ENCODE measurements around the gene MEIS2. TPM values are rescaled to one million over a fixed set of nuclear protein-coding genes. Genes with fewer than 3 reads are reported as not detected.

The MEIS2 gene
- total RNA-seq, 1 donor from 2014 or later: 41.4 TPM

DNA sequence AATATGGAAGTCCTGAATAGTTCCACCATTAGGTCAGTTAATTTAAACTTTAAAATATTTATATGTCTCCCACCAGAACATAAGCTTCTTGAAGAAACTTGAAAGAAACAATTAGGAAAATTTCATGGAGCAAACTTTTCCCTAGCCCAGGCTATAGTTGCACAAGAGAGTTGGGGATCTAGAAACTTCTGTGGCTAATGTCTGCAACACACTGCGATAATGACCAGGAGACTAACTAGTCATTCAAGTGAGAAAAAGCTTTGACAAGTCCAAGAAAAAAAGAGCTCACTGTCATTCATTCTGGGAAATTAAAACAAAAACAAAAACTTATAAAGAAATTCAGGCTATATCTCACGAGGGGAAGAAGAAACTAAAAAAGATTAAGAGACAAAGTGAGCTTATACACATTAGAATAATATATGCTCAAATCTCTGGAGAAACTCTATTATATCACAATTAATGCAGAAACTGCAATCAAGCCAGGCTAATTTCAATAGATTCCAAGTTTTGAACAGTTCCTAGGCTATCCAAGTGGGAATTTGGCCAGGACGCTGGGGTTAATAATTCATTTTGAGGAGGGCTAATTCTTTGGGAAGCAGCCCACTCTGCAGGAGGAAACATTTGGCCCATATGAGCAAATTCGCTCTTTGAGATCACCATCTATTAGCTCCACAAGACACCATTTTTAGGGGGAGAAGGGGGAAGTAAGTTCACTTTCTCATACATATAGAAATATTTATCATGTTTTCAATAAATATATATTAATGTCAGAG is 134.6 kb downstream of the MEIS2 start:
- DNase-seq (ENCODE audit: low spot score): no peak

GRCh38 chr15:36964626-36965025 is 135.7 kb downstream of the MEIS2 start:
- DNase-seq (ENCODE audit: low spot score): no peak

DNA sequence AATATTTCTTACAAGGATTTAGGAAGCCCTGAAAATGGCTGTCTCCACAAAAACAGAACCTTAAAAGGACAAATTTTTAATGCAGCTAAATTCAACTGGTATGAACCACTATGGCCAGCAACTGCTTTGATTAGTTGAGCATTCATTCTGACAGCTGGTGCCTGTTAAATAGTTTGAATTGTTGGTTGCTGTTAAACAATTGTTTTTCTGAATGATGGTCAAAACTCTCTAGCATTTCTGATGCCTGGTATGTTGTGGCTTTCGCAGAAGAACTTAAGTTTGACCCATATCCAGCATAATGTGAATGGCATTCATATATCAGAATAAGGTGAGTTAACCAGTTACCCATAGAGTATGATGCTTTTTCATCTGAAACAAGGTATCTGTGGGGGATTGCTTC is 138.4 kb downstream of the MEIS2 start:
- no peak for DNase-seq (ENCODE audit: low spot score)

GRCh38 chr15:36960947-36961227 is 139.5 kb downstream of the MEIS2 start:
- no peak for DNase-seq (ENCODE audit: low spot score)

DNA sequence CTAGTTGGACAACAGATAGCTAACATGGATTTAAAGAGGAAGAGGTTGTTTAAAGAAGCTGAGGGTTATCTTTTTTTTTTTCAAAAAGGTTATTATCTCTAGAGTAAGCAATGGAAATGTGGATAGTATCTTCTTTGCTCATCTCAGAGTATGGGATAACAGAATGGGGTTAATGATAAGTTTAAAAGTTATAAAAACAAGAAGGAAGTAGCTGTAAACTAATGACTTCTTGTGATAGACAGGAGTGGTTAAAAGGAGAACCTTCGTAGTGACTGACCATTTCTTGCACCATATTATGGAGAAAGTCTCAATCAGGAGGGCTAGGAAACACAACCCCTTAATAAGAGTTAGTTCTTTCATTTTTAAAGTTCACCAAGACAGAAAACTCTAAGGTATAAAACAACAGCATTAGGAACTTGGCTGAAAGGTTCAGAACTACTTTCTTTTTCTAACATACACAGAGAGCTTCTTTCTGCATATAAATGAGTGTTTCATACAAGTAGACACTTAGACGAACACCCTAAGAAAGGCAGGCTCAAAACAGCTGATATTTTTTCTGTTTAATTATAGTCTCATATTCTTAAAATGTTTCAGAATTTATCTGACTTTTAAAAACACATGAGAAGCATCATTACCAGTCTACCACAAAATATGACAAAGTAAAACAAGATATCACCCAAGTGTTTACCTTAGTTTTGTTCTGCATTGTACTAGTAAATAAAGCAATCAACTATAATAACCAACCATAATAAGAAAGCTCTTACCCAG is 140.0 kb downstream of the MEIS2 start:
- no peak for DNase-seq (ENCODE audit: low spot score)

DNA sequence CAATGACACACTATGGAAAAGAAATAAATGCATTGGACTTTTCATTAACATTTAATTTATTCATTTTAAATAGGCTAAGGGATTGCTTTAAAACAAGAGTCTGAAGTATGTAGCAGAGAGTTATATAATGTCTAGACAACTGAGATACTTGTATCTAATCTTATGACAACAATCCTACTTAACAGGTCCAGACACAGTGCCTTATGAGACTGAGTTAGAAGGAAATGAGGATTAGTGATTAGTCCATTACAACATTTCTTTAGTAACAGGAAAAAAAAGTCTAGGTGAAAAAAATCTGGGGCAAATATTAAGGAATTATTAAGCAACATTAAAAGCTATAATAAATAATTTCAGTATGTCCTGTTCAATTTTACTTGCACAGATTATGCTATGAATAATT is 140.6 kb downstream of the MEIS2 start:
- DNase-seq (ENCODE audit: low spot score): no peak

GRCh38 chr15:36958606-36959005 is 141.7 kb downstream of the MEIS2 start:
- DNase-seq (ENCODE audit: low spot score): no peak

GRCh38 chr15:36954486-36954885 is 145.9 kb downstream of the MEIS2 start:
- no peak for DNase-seq (ENCODE audit: low spot score)

DNA sequence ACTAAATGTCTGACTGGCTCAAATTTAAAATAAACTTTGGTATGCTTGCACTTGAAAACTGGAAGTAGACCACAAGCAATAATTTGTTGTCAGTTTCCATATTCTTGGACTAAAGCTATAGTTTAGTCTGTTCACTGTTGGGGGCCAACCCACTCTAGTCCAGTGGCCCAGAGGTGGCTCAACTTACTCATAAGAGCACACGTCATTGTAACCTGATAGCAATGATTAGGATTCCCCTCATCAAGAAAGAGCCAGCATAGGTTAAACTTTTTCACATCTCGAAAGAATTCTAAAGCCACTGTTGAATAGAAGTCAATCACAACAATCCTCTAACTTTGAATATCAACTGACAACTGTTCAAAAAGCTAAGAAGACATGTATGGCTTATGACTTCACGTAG is 147.0 kb downstream of the MEIS2 start:
- no peak for DNase-seq (ENCODE audit: low spot score)

DNA sequence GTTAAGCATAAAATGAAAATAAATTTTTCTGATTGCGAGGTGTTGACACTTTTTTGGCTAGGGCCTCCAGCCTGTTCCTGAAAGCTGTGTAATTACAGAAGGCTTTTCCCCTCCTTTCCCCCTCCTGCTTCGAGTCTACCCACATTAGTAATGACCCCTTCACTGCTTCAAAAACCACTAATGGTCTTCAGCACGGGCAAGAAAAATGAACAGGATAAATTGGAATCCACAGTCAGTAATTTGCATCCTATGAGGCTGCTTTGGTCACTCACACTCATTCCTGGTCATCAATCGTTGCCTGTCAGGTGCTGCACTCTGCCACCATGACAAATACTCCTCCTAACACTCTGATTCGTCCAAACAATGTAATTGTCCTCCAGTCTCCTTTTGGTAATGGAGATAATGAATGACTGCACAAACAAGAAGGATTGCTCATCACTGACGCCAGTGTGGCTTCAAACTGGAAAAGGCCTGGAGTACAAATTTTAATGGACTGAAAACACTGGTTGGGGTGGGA is 148.6 kb downstream of the MEIS2 start:
- no peak for DNase-seq (ENCODE audit: low spot score)

GRCh38 chr15:36950371-36950770 is 150.0 kb downstream of the MEIS2 start:
- no peak for DNase-seq (ENCODE audit: low spot score)

GRCh38 chr15:36948982-36949381 is 151.4 kb downstream of the MEIS2 start:
- no peak for DNase-seq (ENCODE audit: low spot score)

- DNase-seq (ENCODE audit: low spot score): no peak
These were observed 153.2 kb downstream of the MEIS2 start for GRCh38 chr15:36947035-36947719.

DNA sequence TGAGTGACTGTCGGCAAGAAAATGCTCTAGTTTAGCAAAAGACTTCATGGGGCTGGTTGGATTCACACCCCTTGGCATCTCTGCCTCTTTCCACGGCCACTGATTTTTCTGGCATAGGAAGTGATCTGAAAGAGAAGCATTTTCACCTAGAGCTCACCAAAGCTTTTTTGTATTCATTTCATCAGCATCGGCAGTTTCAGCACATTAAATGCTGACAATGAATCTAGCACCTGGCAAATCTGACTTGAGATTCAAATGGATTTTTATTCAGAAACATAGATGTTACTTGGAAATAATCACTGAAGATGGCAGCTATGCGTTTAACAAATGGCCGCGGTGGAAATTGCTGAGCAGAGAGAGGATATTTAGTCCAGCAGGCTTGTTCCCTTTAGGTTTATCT is 155.9 kb downstream of the MEIS2 start:
- DNase-seq (ENCODE audit: low spot score): no peak

GRCh38 chr15:36943508-36944361 is 156.6 kb downstream of the MEIS2 start:
- DNase-seq (ENCODE audit: low spot score): no peak

DNA sequence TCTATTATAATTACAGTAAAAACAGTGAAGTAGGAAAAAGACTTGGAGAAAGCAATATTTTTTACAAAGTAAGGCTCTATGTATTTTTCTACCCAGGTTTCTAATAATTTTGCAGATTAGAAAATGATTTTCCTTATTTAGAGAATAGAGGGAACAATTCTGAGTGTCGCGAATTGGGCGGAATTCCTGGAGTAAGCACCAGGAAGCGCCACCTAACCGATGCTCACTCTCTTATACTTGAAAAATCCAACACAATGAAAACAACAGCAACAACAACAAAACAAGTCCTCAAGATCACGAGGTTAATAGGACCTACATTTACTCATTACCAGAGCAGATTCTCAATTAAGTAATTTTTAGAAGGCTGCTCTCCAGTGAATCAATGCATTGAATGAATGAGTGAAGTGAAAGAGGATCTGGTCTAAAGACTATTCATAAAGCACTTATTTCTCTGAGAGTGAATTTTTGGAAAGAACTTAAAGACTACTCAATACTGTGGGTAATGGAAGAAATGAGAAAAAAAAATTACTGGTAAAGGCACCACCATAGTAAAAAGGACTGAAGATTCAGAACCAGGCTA is 158.0 kb downstream of the MEIS2 start:
- no peak for DNase-seq (ENCODE audit: low spot score)

DNA sequence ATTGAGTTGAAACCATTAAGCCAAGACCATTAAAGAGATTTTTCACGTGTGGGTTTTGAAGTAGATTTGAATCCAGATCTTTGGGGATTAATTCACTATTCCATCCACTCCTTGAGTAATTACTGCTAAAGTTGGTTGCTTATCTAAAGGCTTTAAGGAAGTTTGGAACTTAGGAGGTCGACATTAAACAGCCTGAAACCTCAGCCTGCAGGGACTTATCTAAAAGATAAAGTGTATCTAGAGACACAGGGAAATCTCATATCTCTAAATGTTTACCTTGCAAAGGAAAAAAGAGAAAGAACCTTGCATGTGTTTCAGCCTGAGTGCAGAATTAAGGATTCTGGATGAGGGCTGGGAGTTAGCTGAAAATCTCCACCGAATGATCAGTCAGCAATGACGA is 158.6 kb downstream of the MEIS2 start:
- no peak for DNase-seq (ENCODE audit: low spot score)

DNA sequence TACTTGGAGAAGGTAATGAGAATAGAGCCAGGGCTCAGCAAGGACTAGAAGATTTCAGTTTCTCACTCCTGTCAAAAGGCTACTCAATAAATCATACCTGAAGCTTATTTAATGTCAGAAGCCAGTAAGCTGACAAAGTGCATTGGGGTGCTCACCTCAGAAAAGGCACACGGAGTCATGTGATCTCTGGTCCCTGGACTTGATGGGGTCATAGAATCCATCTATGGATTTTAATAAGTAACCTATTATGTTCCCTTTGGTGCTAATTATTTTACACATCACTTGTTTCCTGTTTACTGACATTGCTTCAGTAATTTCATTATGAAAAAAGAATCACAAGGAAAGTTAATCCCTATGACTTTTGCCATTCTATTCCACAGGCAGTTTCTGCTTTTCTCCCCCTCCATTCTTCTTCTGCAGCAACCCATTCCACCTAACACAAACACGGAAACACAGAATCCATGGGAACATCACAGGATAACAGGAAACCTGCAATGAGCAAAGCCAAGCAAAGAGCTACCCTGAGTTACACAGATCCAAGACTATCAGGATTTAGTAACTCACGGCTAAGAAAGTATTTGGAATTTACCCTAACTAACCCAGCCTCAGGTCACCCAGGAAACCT is 159.6 kb downstream of the MEIS2 start:
- peak; percentile 61 for DNase-seq (ENCODE audit: low spot score)

DNA sequence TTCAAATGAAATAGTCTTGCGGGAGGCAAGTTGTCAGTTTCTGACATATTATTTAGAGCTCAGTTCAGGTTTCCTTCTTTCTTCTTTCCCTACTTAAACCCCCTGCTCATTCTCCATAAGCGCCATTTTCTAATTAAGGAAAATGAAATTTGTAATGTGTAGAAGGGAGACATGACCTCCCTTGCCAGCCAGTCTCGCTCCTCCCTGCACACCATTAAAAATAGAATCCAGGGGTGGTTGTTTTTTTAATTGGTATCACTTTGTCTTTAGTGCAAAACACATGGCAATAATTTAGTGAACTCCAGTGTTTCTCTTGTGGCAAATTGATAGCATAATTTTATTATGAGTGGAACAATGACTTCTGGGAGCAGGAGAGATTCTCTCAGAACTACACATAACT is 160.1 kb downstream of the MEIS2 start:
- DNase-seq (ENCODE audit: low spot score): no peak

DNA sequence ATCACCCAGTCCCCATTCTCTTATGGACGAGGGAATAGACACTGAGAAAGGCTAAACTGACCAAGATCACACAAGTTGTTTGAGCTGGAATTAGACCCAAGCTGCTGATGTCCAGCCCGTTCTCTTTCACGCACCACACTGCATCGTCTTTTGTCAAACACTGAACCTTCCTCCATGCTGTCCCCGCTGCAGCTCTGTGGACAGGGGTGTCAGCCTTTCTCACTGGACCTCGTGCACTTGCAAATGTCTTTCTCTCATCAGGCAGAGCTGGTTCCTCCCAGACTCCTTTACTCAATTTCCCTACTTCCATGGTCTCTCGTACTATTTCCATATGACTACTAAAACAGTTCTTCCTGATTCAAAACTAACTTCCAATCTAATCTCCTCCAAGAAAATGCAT is 161.6 kb downstream of the MEIS2 start:
- no peak for DNase-seq (ENCODE audit: low spot score)

DNA sequence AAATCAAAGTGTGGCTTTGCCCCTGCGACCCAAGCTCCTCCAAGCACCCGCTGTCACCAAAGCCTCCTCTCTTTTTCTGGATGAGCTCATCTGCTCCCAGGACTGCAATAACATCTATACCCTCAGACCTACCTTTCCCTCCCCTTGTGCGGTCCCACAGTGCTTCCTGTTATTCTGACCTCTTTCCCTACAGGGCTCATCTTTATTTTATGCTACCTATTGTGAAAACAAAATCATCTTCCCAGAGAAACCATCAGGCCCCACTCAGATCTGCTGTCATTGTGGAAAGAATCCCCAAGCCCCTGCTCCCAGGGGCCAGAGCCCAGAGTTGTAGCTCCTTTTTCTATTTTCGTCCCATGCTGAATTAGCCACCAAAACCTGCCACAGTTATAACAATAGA is 162.2 kb downstream of the MEIS2 start:
- DNase-seq (ENCODE audit: low spot score): no peak

Measured in mucosa of gallbladder (tissue), 1 donor.